ENCODE results near the gene ASB13. TPM values are rescaled to one million over a fixed set of nuclear protein-coding genes. Genes with fewer than 3 reads are reported as not detected.

ASB13 gene
- total and polyA plus RNA-seq, 2 of the 13 experiments (the other 11 are each of a cell fraction or from before 2014, with no cell fraction given): 9.3 to 15.4 TPM

- TF ChIP-seq ZNF724P (CRISPR knock-in tag; IDR thresholded peaks at IDR 0.05; ENCODE audit: borderline replicate concordance) (peak; percentile 94), ZNF597 (CRISPR knock-in tag; IDR thresholded peaks at IDR 0.05) (no peak), IKZF4 (CRISPR knock-in tag; IDR thresholded peaks at IDR 0.05; ENCODE audit: borderline replicate concordance, low read depth, not compliant biosample characterization) (peak; percentile 95), MED8 (CRISPR knock-in tag; IDR thresholded peaks at IDR 0.05; ENCODE audit: insufficient replicate concordance) (peak; percentile 49), TEF (CRISPR knock-in tag; IDR thresholded peaks at IDR 0.05) (peak; percentile 75; the same call in 1 of the 2 replicates), ZNF616 (CRISPR knock-in tag; IDR thresholded peaks at IDR 0.05; ENCODE audit: low read depth) (peak; percentile 98), FOXA1 (IDR thresholded peaks at IDR 0.05) (no peak), FOXA1 (CRISPR knock-in tag; IDR thresholded peaks at IDR 0.05) (peak; percentile 54), ZNF224 (CRISPR knock-in tag; IDR thresholded peaks at IDR 0.05) (peak; percentile 63; the same call in 1 of the 2 replicates), EHMT2 (IDR thresholded peaks at IDR 0.05; ENCODE audit: borderline replicate concordance, low read depth, low read length) (no peak), MLXIP (CRISPR knock-in tag; IDR thresholded peaks at IDR 0.05; ENCODE audit: borderline replicate concordance) (0 out of 2 replicates have a peak, but pooled peaks have one; percentile 57), ZNF256 (CRISPR knock-in tag; conservative IDR thresholded peaks at IDR 0.05) (peak; percentile 91), SIN3A (IDR thresholded peaks at IDR 0.05; ENCODE audit: borderline replicate concordance, low read depth, low read length) (peak; percentile 90), MTF2 (CRISPR knock-in tag; IDR thresholded peaks at IDR 0.05; ENCODE audit: borderline replicate concordance) (0 out of 2 replicates have a peak, but pooled peaks have one; percentile 60), CEBPB (IDR thresholded peaks at IDR 0.05; ENCODE audit: borderline replicate concordance, low read depth, low read length) (no peak), ZNF577 (CRISPR knock-in tag; IDR thresholded peaks at IDR 0.05; ENCODE audit: borderline replicate concordance, low read depth) (no peak), ZNF75D (CRISPR knock-in tag; IDR thresholded peaks at IDR 0.05; ENCODE audit: borderline replicate concordance) (peak; percentile 89)
- TF ChIP-seq, protein P1, sequence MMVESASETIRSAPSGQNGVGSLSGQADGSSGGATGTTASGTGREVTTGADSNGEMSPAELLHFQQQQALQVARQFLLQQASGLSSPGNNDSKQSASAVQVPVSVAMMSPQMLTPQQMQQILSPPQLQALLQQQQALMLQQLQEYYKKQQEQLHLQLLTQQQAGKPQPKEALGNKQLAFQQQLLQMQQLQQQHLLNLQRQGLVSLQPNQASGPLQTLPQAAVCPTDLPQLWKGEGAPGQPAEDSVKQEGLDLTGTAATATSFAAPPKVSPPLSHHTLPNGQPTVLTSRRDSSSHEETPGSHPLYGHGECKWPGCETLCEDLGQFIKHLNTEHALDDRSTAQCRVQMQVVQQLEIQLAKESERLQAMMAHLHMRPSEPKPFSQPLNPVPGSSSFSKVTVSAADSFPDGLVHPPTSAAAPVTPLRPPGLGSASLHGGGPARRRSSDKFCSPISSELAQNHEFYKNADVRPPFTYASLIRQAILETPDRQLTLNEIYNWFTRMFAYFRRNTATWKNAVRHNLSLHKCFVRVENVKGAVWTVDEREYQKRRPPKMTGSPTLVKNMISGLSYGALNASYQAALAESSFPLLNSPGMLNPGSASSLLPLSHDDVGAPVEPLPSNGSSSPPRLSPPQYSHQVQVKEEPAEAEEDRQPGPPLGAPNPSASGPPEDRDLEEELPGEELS (CRISPR knock-in tag; IDR thresholded peaks at IDR 0.05): peak; percentile 70
Observed at GRCh38 chr10:5684318-5684970, 18.0 kb upstream of the ASB13 start, which contains the start of gene TASOR2 (continued).
